ENCODE measurements around the gene MAVS. TPM values are rescaled to one million over a fixed set of nuclear protein-coding genes. Genes with fewer than 3 reads are reported as not detected.
A peak's percentile ranks its signal among the peaks of the same experiment; 100 is the strongest.

The MAVS gene
- total RNA-seq, 1 donor from 2014 or later, result 47.0 TPM

DNA sequence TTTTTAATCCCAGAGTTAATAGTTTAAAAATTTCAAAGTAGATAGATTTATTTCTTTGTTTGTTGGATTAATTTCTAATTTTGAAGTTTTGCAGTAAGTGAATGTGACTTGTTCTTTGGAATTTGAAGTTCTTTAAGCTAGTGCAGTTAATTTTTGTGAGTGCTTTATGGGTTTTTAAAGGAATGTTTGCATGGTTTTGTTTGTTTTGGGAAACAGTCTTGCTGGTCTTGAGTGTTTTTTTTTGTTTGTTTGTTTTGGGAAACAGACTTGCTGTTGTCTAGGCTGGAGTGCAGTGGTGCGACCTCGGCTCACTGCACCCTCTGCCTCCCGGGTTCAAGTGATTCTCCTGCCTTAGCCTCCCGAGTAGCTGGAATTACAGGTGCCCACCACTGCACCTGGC is 52.0 kb downstream of the MAVS start:
- no peaks in the 10 kb centered on the region for H3K36me3 Mint-ChIP-seq (ENCODE audit: unreplicated experiment)
- no peak overlapping the region for H3K4me3 Mint-ChIP-seq (ENCODE audit: unreplicated experiment)
- H3K27ac Mint-ChIP-seq (ENCODE audit: unreplicated experiment), result no peak overlapping the region
- H3K4me1 Mint-ChIP-seq (ENCODE audit: unreplicated experiment), result peaks cover 65% of the 10 kb centered on the region
- no peaks in the 10 kb centered on the region for H3K27me3 Mint-ChIP-seq (ENCODE audit: unreplicated experiment)
- DNase-seq (ENCODE audit: extremely low spot score, unreplicated experiment), result no peak
- H3K9me3 Mint-ChIP-seq (ENCODE audit: unreplicated experiment), result no peaks in the 10 kb centered on the region
- TF ChIP-seq, protein P1, sequence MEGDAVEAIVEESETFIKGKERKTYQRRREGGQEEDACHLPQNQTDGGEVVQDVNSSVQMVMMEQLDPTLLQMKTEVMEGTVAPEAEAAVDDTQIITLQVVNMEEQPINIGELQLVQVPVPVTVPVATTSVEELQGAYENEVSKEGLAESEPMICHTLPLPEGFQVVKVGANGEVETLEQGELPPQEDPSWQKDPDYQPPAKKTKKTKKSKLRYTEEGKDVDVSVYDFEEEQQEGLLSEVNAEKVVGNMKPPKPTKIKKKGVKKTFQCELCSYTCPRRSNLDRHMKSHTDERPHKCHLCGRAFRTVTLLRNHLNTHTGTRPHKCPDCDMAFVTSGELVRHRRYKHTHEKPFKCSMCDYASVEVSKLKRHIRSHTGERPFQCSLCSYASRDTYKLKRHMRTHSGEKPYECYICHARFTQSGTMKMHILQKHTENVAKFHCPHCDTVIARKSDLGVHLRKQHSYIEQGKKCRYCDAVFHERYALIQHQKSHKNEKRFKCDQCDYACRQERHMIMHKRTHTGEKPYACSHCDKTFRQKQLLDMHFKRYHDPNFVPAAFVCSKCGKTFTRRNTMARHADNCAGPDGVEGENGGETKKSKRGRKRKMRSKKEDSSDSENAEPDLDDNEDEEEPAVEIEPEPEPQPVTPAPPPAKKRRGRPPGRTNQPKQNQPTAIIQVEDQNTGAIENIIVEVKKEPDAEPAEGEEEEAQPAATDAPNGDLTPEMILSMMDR (IDR thresholded peaks at IDR 0.05), result no peak

DNA sequence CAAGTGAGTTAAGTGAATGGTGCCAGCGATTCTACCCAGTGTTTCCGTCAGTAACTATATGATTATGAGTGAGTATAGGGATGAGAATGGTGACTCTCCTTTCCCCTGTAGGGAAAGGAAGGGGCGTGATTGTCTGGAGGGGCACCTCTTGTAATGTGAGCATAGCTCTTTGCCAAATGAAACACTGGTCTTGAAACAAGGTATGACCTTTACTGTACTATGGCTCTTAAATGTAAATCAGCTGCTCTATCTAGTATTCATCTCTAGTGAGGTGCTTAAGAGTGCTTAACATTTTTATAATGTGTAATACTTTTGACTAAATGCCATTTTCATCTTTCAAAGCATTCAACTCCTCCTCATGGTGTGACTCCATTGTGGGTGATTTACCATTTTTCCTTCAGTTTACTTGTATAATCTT is 53.6 kb downstream of the MAVS start:
- DNase-seq (ENCODE audit: extremely low spot score, unreplicated experiment), result no peak
- H3K36me3 Mint-ChIP-seq (ENCODE audit: unreplicated experiment), result no peaks in the 10 kb centered on the region
- H3K9me3 Mint-ChIP-seq (ENCODE audit: unreplicated experiment), result no peaks in the 10 kb centered on the region
- TF ChIP-seq, protein P1 (IDR thresholded peaks at IDR 0.05), result no peak
- H3K4me3 Mint-ChIP-seq (ENCODE audit: unreplicated experiment), result no peak overlapping the region
- peaks cover 67% of the 10 kb centered on the region for H3K4me1 Mint-ChIP-seq (ENCODE audit: unreplicated experiment)
- H3K27me3 Mint-ChIP-seq (ENCODE audit: unreplicated experiment), result no peaks in the 10 kb centered on the region
- H3K27ac Mint-ChIP-seq (ENCODE audit: unreplicated experiment), result peak overlapping the region; percentile 58

DNA sequence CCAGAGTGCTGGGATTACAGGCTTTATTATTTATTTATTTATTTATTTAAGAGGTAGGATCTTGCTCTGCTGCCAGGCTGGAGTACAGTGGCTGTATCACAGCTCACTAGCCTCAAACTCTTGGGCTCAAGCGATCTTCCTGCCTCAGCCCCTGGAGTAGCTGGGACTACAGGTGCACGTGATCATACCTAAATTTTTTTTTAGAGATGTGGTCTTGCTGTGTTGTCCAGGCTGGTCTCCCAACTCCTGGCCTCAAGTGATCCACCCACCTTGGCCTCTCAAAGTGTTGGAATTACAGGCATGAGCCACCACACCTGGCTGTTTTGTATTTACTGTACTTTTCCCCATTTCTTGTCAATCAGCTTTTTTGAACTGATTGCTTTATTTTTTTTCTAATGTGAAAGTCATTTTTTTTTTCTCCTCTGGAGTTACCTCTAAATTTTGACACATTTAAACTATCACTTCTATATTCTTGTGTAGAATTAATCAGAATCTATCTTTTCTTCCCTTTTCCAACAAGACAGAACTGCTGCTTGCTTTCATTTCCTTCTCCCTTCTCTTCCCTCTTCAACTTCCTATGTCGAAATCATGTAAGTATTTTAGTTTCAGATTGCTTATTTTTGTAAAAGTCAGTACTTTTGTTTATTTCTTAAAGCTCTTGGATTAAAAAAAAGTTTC is 54.5 kb downstream of the MAVS start:
- Mint-ChIP-seq H3K4me3 (ENCODE audit: unreplicated experiment) (peak overlapping the region; percentile 41), H3K4me1 (ENCODE audit: unreplicated experiment) (peaks cover 65% of the 10 kb centered on the region), H3K27ac (ENCODE audit: unreplicated experiment) (peak overlapping the region; percentile 72), H3K9me3 (ENCODE audit: unreplicated experiment) (no peaks in the 10 kb centered on the region), H3K27me3 (ENCODE audit: unreplicated experiment) (no peaks in the 10 kb centered on the region), H3K36me3 (ENCODE audit: unreplicated experiment) (no peaks in the 10 kb centered on the region)
- TF ChIP-seq, protein P1 (IDR thresholded peaks at IDR 0.05), result no peak
- no peak for DNase-seq (ENCODE audit: extremely low spot score, unreplicated experiment)

DNA sequence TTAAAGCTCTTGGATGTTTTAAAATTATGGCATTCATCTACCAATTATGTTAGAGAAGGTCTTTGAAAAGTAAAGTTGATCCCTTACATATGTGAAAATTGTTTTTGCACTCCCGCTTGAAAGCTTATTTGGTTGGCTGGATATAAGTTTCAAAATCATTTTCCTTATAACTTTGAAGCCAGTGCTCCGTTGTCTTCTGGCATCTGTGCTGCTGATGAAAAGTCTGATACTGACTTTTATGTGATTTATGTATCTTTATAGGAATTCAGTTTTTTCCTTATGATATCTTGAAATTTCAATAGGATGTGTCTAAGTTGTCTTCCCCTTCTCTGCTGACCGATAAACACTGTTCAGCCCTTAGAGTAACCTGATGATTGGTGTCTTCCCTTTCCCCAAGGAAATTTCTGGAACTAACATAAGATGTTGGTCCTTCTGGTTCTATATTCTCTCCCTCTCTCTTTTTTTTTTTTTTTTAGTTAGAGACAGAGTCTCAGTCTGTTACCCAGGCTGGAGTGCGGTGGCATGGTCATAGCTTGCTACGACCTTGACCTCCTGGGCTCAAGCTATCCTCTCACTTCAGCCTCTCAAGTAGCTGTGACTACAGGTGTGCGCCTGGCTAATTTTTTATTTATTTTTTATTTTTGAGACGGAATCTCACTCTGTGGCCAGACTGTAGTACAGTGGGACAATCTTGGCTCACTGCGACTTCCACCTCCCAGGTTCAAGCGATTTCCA is 55.2 kb downstream of the MAVS start:
- Mint-ChIP-seq H3K27me3 (ENCODE audit: unreplicated experiment) (no peaks in the 10 kb centered on the region), H3K9me3 (ENCODE audit: unreplicated experiment) (no peaks in the 10 kb centered on the region), H3K27ac (ENCODE audit: unreplicated experiment) (peak overlapping the region; percentile 74), H3K36me3 (ENCODE audit: unreplicated experiment) (no peaks in the 10 kb centered on the region), H3K4me1 (ENCODE audit: unreplicated experiment) (peaks cover 58% of the 10 kb centered on the region), H3K4me3 (ENCODE audit: unreplicated experiment) (peak overlapping the region; percentile 41)
- no peak for DNase-seq (ENCODE audit: extremely low spot score, unreplicated experiment)
- TF ChIP-seq, protein P1 (IDR thresholded peaks at IDR 0.05), result no peak

DNA sequence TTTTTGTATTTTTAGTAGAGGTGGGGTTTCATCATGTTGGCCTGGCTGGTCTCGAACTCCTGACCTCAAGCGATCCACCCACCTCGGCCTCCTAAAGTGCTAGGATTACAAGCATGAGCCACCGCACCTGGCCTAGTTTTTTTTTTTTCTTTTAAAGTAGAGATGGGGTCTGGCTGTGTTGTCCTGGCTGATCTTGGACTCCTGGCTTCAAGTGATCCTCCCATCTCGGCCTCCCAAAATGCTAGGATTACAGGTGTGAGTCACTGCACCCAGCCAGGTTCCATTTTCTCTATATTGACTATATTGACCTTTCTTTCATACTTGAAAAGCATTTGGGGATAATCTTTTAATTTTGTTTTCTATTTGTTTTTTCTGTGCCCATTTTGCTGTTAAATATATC is 55.8 kb downstream of the MAVS start:
- Mint-ChIP-seq H3K4me1 (ENCODE audit: unreplicated experiment) (peaks cover 54% of the 10 kb centered on the region), H3K4me3 (ENCODE audit: unreplicated experiment) (no peak overlapping the region), H3K27me3 (ENCODE audit: unreplicated experiment) (no peaks in the 10 kb centered on the region), H3K36me3 (ENCODE audit: unreplicated experiment) (no peaks in the 10 kb centered on the region), H3K9me3 (ENCODE audit: unreplicated experiment) (no peaks in the 10 kb centered on the region), H3K27ac (ENCODE audit: unreplicated experiment) (no peak overlapping the region)
- no peak for DNase-seq (ENCODE audit: extremely low spot score, unreplicated experiment)
- TF ChIP-seq, protein P1 (IDR thresholded peaks at IDR 0.05), result no peak

Data from osteocyte (in vitro differentiated cells).